H1 (cell line): Measurements from ENCODE around the gene TRIM28. TPM values are rescaled to one million over a fixed set of nuclear protein-coding genes. Genes with fewer than 3 reads are reported as not detected.

Experiments used
- ATF2 ChIP-seq: IDR thresholded peaks from 2 replicates; pipeline ENCODE4 v1.6.1; 2012; ENCODE audit warnings: low read length, inconsistent platforms
- CTCF ChIP-seq, 3 experiments: IDR thresholded peaks; 1 replicate in 2 of 3; 2 replicates in 1 of 3; pipeline versions ENCODE4 v1.5.1 to v1.6.1; 2011; ENCODE audit warnings: low read length in 3 of 3, mild to moderate bottlenecking in 3 of 3, inconsistent platforms in 2 of 3, low read depth in 1 of 3, moderate library complexity in 1 of 3; ENCODE audit not compliant: insufficient read depth in 1 of 3; ENCODE audit errors: control extremely low read depth in 1 of 3
- GABPA ChIP-seq: IDR thresholded peaks from 2 replicates; pipeline ENCODE4 v1.6.1; 2011; ENCODE audit warnings: mild to moderate bottlenecking, low read length, moderate library complexity, borderline replicate concordance; ENCODE audit not compliant: insufficient read depth
- JUND ChIP-seq: IDR thresholded peaks from 2 replicates; pipeline ENCODE4 v1.6.1; 2011; ENCODE audit warnings: mild to moderate bottlenecking, improper control_type of control experiment, low read length
- PHF8 ChIP-seq: fragments of 200-600 bp; sonication (generic); conservative IDR thresholded peaks from 2 replicates; pipeline ENCODE4 v1.7.1; 2012; ENCODE audit warnings: low read depth, mild to moderate bottlenecking, inconsistent platforms, low read length, moderate library complexity
- POLR2AphosphoS5 ChIP-seq: IDR thresholded peaks from 2 replicates; pipeline ENCODE4 v1.6.1; 2011; ENCODE audit warnings: low read depth, low read length
- RNF2 ChIP-seq: fragments of 200-900, 300-1000 bp; sonication (generic); IDR thresholded peaks from 2 replicates; pipeline ENCODE4 v1.7.1; 2016; ENCODE audit warnings: borderline replicate concordance, low read depth, mild to moderate bottlenecking, antibody characterized with exemption, low read length; ENCODE audit not compliant: poor library complexity, severe bottlenecking; ENCODE audit errors: missing control alignments
- RXRA ChIP-seq: IDR thresholded peaks from 2 replicates; pipeline ENCODE4 v1.6.1; 2011; ENCODE audit warnings: low read depth, mild to moderate bottlenecking, low read length, moderate library complexity; ENCODE audit not compliant: insufficient read depth
- SP4 ChIP-seq: IDR thresholded peaks from 2 replicates; pipeline ENCODE4 v1.6.1; 2012; ENCODE audit warnings: low read length, inconsistent platforms
- TBP ChIP-seq: IDR thresholded peaks from 2 replicates; pipeline ENCODE4 v1.6.1; 2011; ENCODE audit warnings: low read depth, low read length, improper control_type of control experiment
- polyA plus RNA-seq, 7 experiments: library from polyadenylated mRNA; depleted of rRNA in 3 of 7; stranded (reverse) in 5 of 7; unstranded in 2 of 7; fragments of >200 nt in 5 of 7; fragments of 200-250 nt in 2 of 7; gene quantifications; 1 replicate in 5 of 7; 2 replicates in 1 of 7; 4 replicates in 1 of 7; pipeline versions ENCODE4 v1.2.1 to v1.2.3, GENCODE V29; 2011 to 2013; ENCODE audit warnings: missing spikeins in 2 of 7, mixed read lengths in 2 of 7
- total RNA-seq: library from RNA; stranded (reverse); fragmentation: NEBNext Ultra II Directional; extraction: Animal tissue kit (Norgen Biotek cat#: 25700); gene quantifications from 2 replicates; pipeline ENCODE4 v1.2.1, GENCODE V29; 2021

The TRIM28 gene
- total and polyA plus RNA-seq, 2 of the 8 experiments (the other 6 are each of a cell fraction or from before 2014, with no cell fraction given) = 1,433 to 1,442 TPM

GRCh38 chr19:58558623-58559274, 14.9 kb downstream of the TRIM28 start (continued):
- TF ChIP-seq CTCF (IDR thresholded peaks at IDR 0.05; ENCODE audit: control extremely low read depth in 1 of 3, insufficient read depth in 1 of 3, low read depth in 1 of 3, low read length in 3 of 3) (no peak), GABPA (peak; percentile 84; the same call in 1 of the 2 replicates), RNF2 (no peak), POLR2AphosphoS5 (peak; percentile 65), ATF2 (0 out of 2 replicates have a peak, but pooled peaks have one; percentile 14), RXRA (no peak), JUND (no peak), TBP (no peak; the same call in 1 of the 2 replicates), SP4 (peak; percentile 49; the same call in 1 of the 2 replicates), PHF8 (peak; percentile 83)
